ENCODE data around the gene TMEM63C. TPM values are rescaled to one million over a fixed set of nuclear protein-coding genes. Genes with fewer than 3 reads are reported as not detected.

TMEM63C gene
- total RNA-seq, 1 donor from 2014 or later, result 39.9 TPM

DNA sequence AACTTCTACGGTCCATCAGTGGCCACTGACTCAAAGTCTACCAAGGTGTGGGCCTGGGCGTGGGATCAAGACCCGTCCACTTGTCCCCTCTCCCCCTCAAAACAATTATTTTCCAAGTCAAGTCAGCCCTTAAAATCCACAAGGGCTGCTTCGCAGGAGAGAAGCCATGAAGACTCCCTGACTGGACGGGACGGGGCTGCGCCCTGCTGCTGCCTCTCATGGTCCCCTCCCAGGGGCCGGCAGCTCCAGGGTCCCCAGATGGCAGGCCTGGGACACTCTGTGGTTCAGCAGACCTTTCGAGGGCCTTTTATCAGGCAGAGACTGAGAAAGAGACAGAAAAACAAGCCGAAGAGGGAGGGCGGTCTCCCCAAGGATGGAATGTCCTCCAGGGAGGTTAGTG, 78.6 kb downstream of the TMEM63C start:
- no peak overlapping the region for H3K4me3 Mint-ChIP-seq (ENCODE audit: unreplicated experiment)
- H3K27me3 Mint-ChIP-seq (ENCODE audit: unreplicated experiment), result peaks cover 15% of the 10 kb centered on the region
- DNase-seq, result no peak
- H3K9me3 Mint-ChIP-seq (ENCODE audit: unreplicated experiment), result no peaks in the 10 kb centered on the region
- H3K36me3 Mint-ChIP-seq (ENCODE audit: unreplicated experiment), result no peaks in the 10 kb centered on the region
- no peak overlapping the region for H3K27ac Mint-ChIP-seq (ENCODE audit: unreplicated experiment)
- H3K4me1 Mint-ChIP-seq (ENCODE audit: low read depth, unreplicated experiment), result peaks cover 2% of the 10 kb centered on the region
- TF ChIP-seq, protein P1, sequence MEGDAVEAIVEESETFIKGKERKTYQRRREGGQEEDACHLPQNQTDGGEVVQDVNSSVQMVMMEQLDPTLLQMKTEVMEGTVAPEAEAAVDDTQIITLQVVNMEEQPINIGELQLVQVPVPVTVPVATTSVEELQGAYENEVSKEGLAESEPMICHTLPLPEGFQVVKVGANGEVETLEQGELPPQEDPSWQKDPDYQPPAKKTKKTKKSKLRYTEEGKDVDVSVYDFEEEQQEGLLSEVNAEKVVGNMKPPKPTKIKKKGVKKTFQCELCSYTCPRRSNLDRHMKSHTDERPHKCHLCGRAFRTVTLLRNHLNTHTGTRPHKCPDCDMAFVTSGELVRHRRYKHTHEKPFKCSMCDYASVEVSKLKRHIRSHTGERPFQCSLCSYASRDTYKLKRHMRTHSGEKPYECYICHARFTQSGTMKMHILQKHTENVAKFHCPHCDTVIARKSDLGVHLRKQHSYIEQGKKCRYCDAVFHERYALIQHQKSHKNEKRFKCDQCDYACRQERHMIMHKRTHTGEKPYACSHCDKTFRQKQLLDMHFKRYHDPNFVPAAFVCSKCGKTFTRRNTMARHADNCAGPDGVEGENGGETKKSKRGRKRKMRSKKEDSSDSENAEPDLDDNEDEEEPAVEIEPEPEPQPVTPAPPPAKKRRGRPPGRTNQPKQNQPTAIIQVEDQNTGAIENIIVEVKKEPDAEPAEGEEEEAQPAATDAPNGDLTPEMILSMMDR (IDR thresholded peaks at IDR 0.05; ENCODE audit: partially characterized antibody, unreplicated experiment), result no peak

DNA sequence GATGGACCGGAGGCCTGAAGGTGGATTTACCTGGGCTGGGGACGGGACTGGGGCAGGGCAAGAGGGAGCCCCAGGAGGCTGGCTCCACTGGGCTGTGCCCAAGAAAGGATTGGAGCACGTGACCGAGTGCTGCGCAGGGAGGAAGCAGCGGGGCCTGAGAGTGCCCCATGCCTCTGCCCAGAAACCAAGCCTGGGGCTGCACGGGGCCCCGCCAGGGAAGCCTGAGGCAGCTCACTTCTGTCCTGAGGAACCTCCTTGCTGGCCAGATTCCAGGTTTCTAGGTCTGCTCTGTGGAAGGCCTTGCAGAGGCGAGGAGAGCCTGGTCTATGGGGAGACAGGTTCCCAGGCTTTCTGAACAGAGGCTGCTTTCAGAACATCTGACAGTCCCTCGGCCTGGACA, 79.0 kb downstream of the TMEM63C start:
- H3K9me3 Mint-ChIP-seq (ENCODE audit: unreplicated experiment), result no peaks in the 10 kb centered on the region
- no peak overlapping the region for H3K4me3 Mint-ChIP-seq (ENCODE audit: unreplicated experiment)
- DNase-seq, result no peak
- no peaks in the 10 kb centered on the region for H3K36me3 Mint-ChIP-seq (ENCODE audit: unreplicated experiment)
- H3K4me1 Mint-ChIP-seq (ENCODE audit: low read depth, unreplicated experiment), result peaks cover 2% of the 10 kb centered on the region
- H3K27ac Mint-ChIP-seq (ENCODE audit: unreplicated experiment), result no peak overlapping the region
- H3K27me3 Mint-ChIP-seq (ENCODE audit: unreplicated experiment), result peaks cover 15% of the 10 kb centered on the region
- TF ChIP-seq, protein P1 (IDR thresholded peaks at IDR 0.05; ENCODE audit: partially characterized antibody, unreplicated experiment), result no peak

DNA sequence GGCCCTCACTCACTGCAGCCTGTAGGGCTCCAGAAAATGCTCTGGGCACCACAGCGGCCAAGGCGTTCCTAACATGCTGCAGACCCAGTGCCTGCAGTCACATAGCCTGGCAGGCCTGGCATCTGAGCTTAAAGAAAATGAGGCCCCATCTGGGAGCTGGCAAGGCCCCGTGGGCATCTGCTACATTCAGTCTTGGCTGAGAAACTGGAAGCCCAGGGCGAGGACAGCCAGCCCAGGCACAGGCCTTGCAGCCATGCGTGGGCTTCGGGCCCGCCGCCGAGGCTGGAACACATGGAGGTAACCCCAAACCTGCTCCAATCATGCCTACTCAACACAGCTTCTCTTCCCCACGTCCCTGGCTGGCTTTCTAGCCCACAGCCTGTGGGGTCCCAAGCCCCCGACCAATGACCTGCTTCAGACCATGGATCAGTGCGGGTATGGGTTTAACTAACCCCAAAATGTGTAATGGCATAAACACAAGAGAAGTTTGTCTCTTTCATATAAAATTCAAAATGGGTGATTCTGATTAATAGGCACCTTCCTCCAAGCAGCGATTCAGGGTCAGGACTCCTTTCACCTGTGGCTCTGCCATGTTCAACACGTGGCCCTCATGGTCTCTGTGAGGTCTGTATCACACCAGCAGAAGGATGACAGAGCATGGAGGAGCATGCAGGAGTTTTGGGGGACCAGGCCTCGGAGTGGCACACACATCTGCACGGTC, 83.0 kb downstream of the TMEM63C start:
- no peak for DNase-seq
- H3K4me1 Mint-ChIP-seq (ENCODE audit: low read depth, unreplicated experiment), result peaks cover 2% of the 10 kb centered on the region
- H3K27me3 Mint-ChIP-seq (ENCODE audit: unreplicated experiment), result peaks cover 22% of the 10 kb centered on the region

GRCh38 chr14:77265187-77265515, 83.6 kb downstream of the TMEM63C start:
- H3K27me3 Mint-ChIP-seq (ENCODE audit: unreplicated experiment), result peaks cover 22% of the 10 kb centered on the region

More for the DNA sequence above, 83.0 kb downstream of the TMEM63C start:
- Mint-ChIP-seq H3K4me3 (ENCODE audit: unreplicated experiment) (no peak overlapping the region), H3K9me3 (ENCODE audit: unreplicated experiment) (peaks cover 1% of the 10 kb centered on the region), H3K36me3 (ENCODE audit: unreplicated experiment) (peaks cover 5% of the 10 kb centered on the region), H3K27ac (ENCODE audit: unreplicated experiment) (no peak overlapping the region)
- TF ChIP-seq, protein P1 (IDR thresholded peaks at IDR 0.05; ENCODE audit: partially characterized antibody, unreplicated experiment), result no peak

More at GRCh38 chr14:77265187-77265515, 83.6 kb downstream of the TMEM63C start:
- H3K36me3 Mint-ChIP-seq (ENCODE audit: unreplicated experiment), result peaks cover 5% of the 10 kb centered on the region
- no peak overlapping the region for H3K27ac Mint-ChIP-seq (ENCODE audit: unreplicated experiment)
- H3K4me3 Mint-ChIP-seq (ENCODE audit: unreplicated experiment), result no peak overlapping the region
- peaks cover 4% of the 10 kb centered on the region for H3K4me1 Mint-ChIP-seq (ENCODE audit: low read depth, unreplicated experiment)
- TF ChIP-seq, protein P1 (IDR thresholded peaks at IDR 0.05; ENCODE audit: partially characterized antibody, unreplicated experiment), result no peak
- DNase-seq, result no peak
- H3K9me3 Mint-ChIP-seq (ENCODE audit: unreplicated experiment), result peaks cover 1% of the 10 kb centered on the region

All from glutamatergic neuron (in vitro differentiated cells).